PC-3 (cell line): ENCODE results near the gene CSNK2A2. TPM values are rescaled to one million over a fixed set of nuclear protein-coding genes. Genes with fewer than 3 reads are reported as not detected.

Experiments used
- ATAC-seq: fragments of 200-7000 bp; cut with Tn5 transposase; 2 replicates; pipeline ENCODE4 v1.9.1; 2020; ENCODE audit warnings: mild to moderate bottlenecking, moderate library complexity
- BruUV-seq: library from RNA; stranded (reverse); fragments of 400-500 nt; replicated peaks from 2 replicates; lab custom pipeline; 2021; lab: Mats Ljungman, UMichigan
- CTCF ChIA-PET: fragments of 300-600 bp; sonication (Branson Sonifier 250); formaldehyde crosslinking; loops from one replicate; lab custom pipeline; 2022; ENCODE audit warnings: antibody characterized with exemption; lab: Charles Lee
- POLR2A ChIA-PET: fragments of 300-600 bp; sonication (Branson Sonifier 250); formaldehyde crosslinking; loops from one replicate; lab custom pipeline; 2022; ENCODE audit warnings: antibody characterized with exemption; ENCODE audit not compliant: unreplicated experiment; lab: Charles Lee
- DNase-seq: peaks from one replicate; pipeline ENCODE4 v3.0.0-alpha.2; 2015
- H2AFZ ChIP-seq: fragments of 300-600 bp; sonication (generic); 2 replicates; pipeline ENCODE4 v1.6.0; 2016; ENCODE audit warnings: antibody characterized with exemption, low read length
- H3F3A ChIP-seq: fragments of 300-600 bp; sonication (generic); one replicate; pipeline ENCODE4 v1.6.0; 2017; ENCODE audit warnings: antibody characterized with exemption, low read length, control low read depth, mild to moderate bottlenecking; ENCODE audit not compliant: unreplicated experiment
- H3K27ac ChIP-seq: fragments of 300-600 bp; sonication (generic); 2 replicates; pipeline ENCODE4 v1.5.1; 2016; ENCODE audit warnings: mild to moderate bottlenecking, low read length
- H3K27me3 ChIP-seq: fragments of 300-600 bp; sonication (generic); 2 replicates; pipeline ENCODE4 v1.6.1; 2016; ENCODE audit warnings: low read length, mixed read lengths
- H3K36me3 ChIP-seq: fragments of 300-600 bp; sonication (generic); 2 replicates; pipeline ENCODE4 v1.6.1; 2016; ENCODE audit warnings: low read depth, mixed run types, low read length, mixed read lengths
- H3K4me1 ChIP-seq: fragments of 300-600 bp; sonication (generic); 2 replicates; pipeline ENCODE4 v1.5.1; 2016; ENCODE audit warnings: low read length; ENCODE audit not compliant: insufficient read depth
- H3K4me2 ChIP-seq: fragments of 300-600 bp; sonication (generic); 2 replicates; pipeline ENCODE4 v1.6.0; 2016; ENCODE audit warnings: low read length
- H3K4me3 ChIP-seq: fragments of 300-600 bp; sonication (generic); 2 replicates; pipeline ENCODE4 v1.5.1; 2016; ENCODE audit warnings: mild to moderate bottlenecking, low read length, mixed read lengths
- H3K79me2 ChIP-seq: fragments of 300-600 bp; sonication (generic); 2 replicates; pipeline ENCODE4 v1.6.1; 2017; ENCODE audit warnings: low read length, mixed read lengths
- H3K9ac ChIP-seq: fragments of 300-600 bp; sonication (generic); 2 replicates; pipeline ENCODE4 v1.6.0; 2016; ENCODE audit warnings: mild to moderate bottlenecking, low read length
- H3K9me2 ChIP-seq: fragments of 300-600 bp; sonication (generic); replicated peaks from 2 replicates; pipeline ENCODE4 v1.6.1; 2016; ENCODE audit warnings: mixed run types, low read length, mixed read lengths
- H3K9me3 ChIP-seq: fragments of 300-600 bp; sonication (generic); 2 replicates; pipeline ENCODE4 v1.6.1; 2016; ENCODE audit warnings: low read length, mixed read lengths
- H4K20me1 ChIP-seq: fragments of 300-600 bp; sonication (generic); 2 replicates; pipeline ENCODE4 v1.6.1; 2016; ENCODE audit warnings: low read length, mixed read lengths
- CTCF ChIP-seq: fragments of 300-600 bp; sonication (generic); conservative IDR thresholded peaks from 2 replicates; pipeline ENCODE4 v1.5.1; 2017; ENCODE audit warnings: antibody characterized with exemption, low read depth, mild to moderate bottlenecking, low read length
- EZH2 ChIP-seq: fragments of 300-600 bp; sonication (generic); IDR thresholded peaks from one replicate; pipeline ENCODE4 v1.6.1; 2017; ENCODE audit warnings: antibody characterized with exemption, mild to moderate bottlenecking, low read length; ENCODE audit not compliant: unreplicated experiment
- EZH2phosphoT487 ChIP-seq: fragments of 300-600 bp; sonication (generic); IDR thresholded peaks from 2 replicates; pipeline ENCODE4 v1.6.1; 2018; ENCODE audit warnings: mild to moderate bottlenecking, antibody characterized with exemption, low read length, borderline replicate concordance
- intact Hi-C: fragments of 100-400 bp; cut with micrococcal nuclease; formaldehyde crosslinking; loops from 2 replicates; pipeline ENCODE4 v1.9.0; 2023
- total RNA-seq: library from RNA; depleted of rRNA; stranded (reverse); fragments of >200 nt; gene quantifications from 2 replicates; pipeline ENCODE4 v1.2.3, GENCODE V29; 2014

Gene CSNK2A2
- total RNA-seq, 1 experiment from 2014 or later: 14.2 TPM

DNA sequence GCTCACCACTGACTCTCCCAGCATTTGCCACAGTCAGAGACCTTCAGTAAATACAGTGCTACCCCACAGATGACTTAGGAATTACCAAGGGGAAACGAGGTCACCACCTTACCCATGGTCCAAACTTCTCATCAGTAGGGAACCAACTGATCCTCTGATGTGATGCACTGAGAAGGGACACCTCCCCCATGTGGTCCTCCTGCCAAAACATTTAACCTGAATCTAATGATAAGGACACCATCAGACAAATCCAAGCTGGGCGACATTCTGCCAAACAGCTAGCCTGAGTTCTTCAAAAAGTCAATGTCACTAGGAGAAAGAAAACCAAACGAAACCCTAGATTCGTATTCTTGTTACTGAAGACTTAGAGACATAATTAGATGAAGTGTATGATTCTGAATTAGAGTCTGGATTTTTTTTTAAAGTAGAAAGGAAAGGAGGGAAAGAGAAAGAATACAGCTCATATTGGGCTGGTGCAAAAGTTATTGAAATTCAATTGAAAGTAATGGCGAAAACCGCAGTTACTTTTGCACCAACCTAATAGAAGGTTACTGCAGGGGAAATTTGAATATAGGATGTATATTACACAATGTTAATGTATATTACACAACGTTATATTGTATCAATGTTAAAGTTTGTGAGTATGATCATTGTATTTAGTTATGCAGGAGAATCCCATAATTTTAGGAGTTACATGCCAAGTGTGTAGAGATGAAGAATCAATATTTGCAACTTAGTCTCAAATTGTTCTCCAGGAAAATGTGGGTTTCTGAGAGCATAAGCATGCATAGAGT lies 2.3 kb upstream of the CSNK2A2 start:
- BruUV-seq: no TSS peak
- ChIA-PET CTCF (interaction anchor here (0.6 kb wide), 2 partner anchors 32 to 106 kb away, joined by 3 to 7 read pairs; no protein-coding TSS in a partner anchor), POLR2A (no interaction called here)

GRCh38 chr16:58198803-58199411 lies 1.0 kb upstream of the CSNK2A2 start:
- intact Hi-C loops: loop anchor here (5.0 kb wide), 1 partner anchor 72 kb away; the partner anchor contains the start of gene CFAP20
- no peak overlapping the region for H3K9ac ChIP-seq
- H3K36me3 ChIP-seq: peaks cover 8% of the 10 kb centered on the region; the same call in 1 of the 2 replicates
- ChIA-PET POLR2A (no interaction called here), CTCF (interaction anchor here (0.6 kb wide), 1 partner anchor 176 kb away, joined by 3 read pairs; no protein-coding TSS in a partner anchor)
- H3K27me3 ChIP-seq: no peaks in the 10 kb centered on the region
- H3F3A ChIP-seq: no peaks in the 10 kb centered on the region
- H3K4me3 ChIP-seq: no peak overlapping the region
- H3K79me2 ChIP-seq: peaks cover 34% of the 10 kb centered on the region
- peak overlapping the region; percentile 89 for H2AFZ ChIP-seq
- H4K20me1 ChIP-seq: no peaks in the 10 kb centered on the region
- no peaks in the 10 kb centered on the region for H3K9me3 ChIP-seq
- H3K9me2 ChIP-seq: no peaks in the 10 kb centered on the region
- H3K27ac ChIP-seq: no peak overlapping the region
- TF ChIP-seq CTCF: no peak
- no peak for TF ChIP-seq EZH2phosphoT487
- TF ChIP-seq EZH2: no peak
- BruUV-seq: no TSS peak
- DNase-seq: no peak
- H3K4me1 ChIP-seq: peaks cover 5% of the 10 kb centered on the region
- ATAC-seq: no peak
- H3K4me2 ChIP-seq: no peak overlapping the region

More for the DNA sequence above, 2.3 kb upstream of the CSNK2A2 start:
- intact Hi-C loops: no loop called here
- Histone ChIP-seq H3F3A (no peaks in the 10 kb centered on the region), H3K27me3 (no peaks in the 10 kb centered on the region), H3K4me2 (no peak overlapping the region), H3K9me2 (no peaks in the 10 kb centered on the region), H3K79me2 (peaks cover 21% of the 10 kb centered on the region), H3K4me1 (peaks cover 5% of the 10 kb centered on the region), H3K27ac (no peak overlapping the region), H2AFZ (no peak overlapping the region), H3K9me3 (no peaks in the 10 kb centered on the region), H3K9ac (no peak overlapping the region), H3K36me3 (no peaks in the 10 kb centered on the region; the same call in 1 of the 2 replicates), H4K20me1 (no peaks in the 10 kb centered on the region), H3K4me3 (no peak overlapping the region)
- DNase-seq (no peak), ATAC-seq (no peak)
- no peak for TF ChIP-seq EZH2phosphoT487
- no peak for TF ChIP-seq EZH2
- TF ChIP-seq CTCF: no peak
